HS-5 (cell line): Measurements from ENCODE around the gene LRRN4.
"Not testable (repeated sequence)": the region's sequence is repeated elsewhere in the genome, so short reads cannot be mapped to it uniquely, and the experiment has no call there.

Source experiments
- DNase-seq: peaks from one replicate; pipeline ENCODE4 v3.0.0-alpha.2; 2012; ENCODE audit warnings: low read depth

LRRN4 gene

DNA sequence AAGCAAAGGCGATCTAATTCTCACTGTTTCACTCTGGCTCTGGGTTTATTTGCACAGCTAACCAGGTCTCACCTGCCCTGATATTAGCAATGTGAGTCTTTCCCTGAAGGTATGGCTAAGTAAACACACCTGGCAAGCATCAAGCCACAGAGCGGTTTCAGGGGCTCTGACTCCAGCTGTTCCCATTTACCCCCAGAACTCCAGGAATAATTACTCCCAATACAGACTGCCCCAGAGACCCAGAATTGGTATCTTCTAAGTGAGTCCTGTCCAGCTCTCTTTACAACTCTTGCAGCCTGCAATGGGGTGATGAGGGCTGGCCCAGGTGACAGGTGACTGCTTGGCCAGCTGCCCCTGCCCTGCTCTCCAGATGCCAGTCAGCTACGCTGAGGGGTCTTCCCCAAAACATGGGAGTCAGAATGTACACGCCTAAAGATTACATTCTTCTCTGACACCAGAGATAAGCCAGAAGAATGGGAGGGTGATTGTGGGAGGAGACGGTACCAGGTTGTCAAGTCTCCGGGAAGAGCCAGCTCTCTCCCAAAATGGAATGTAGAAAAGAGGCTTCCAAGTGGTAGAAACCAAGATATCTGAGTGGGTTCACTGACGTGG lies 4.9 kb upstream of the LRRN4 start:
- no peak for DNase-seq

DNA sequence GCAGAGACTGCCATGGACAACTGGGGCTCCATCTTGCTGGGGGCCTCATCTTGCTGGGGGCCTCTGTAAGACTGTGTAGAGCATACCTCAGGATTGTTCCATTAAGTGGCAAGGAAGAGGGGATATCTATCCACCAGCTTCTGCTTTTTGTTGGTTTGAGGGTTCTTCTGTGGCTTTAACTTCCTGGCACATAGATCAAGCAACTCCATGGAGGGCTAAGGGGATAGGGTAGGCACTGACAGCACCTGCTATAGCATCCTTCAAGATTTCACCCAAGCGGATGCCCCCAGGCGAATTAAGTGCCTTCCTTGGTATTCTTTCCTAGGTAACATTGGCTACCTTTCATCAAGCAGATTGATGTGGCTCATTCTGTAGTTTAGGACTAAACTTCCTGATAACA lies 3.8 kb upstream of the LRRN4 start:
- DNase-seq, result no peak

DNA sequence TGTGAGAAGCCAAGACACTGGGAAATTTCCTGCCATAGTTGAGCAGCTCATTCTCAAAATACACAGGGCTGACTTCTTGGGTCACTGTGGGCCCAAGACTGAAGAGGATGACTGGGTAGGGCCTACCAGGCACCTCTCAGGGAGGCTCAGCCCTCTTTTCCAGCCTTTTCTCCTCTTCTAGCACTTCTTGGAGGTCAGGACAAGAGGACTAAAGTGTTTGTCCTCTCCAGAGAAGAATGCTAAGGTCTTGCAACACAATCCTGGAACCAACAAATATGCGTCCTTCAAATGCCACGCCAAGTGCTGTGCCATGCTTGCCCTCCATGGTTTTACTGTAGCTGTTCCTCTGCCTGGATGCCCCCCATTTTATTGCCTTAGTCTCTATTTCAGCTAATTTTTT lies 3.3 kb upstream of the LRRN4 start:
- no peak for DNase-seq

DNA sequence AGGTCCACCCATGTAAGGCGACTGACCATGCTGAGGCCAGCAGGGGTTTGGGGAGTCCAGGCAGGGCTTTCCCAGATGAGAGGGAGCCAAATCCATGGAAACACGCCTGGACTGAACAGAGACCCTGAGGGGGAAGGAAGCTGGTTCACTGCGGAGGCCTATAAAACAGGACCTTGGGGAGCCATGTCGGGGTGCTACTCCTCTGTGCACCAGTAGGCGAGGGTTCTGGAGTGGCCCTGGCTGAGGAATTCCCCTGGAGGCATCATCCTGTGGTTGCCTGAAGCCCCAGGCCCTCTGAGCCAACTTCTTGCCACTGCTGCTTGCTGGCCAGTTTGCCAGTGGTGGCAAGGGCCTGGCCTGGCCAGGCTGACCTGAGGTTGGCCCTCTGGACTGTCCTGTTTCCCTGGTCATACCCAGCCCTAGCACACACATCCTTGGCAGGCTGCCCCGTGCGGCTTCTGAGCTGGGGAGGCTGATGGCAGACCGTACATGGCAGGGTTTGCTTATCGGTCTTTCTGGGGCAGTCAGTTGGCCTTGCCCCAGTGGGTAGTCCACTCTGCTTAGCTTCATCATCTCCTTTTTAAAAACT lies 2.2 kb upstream of the LRRN4 start:
- DNase-seq, result no peak

DNA sequence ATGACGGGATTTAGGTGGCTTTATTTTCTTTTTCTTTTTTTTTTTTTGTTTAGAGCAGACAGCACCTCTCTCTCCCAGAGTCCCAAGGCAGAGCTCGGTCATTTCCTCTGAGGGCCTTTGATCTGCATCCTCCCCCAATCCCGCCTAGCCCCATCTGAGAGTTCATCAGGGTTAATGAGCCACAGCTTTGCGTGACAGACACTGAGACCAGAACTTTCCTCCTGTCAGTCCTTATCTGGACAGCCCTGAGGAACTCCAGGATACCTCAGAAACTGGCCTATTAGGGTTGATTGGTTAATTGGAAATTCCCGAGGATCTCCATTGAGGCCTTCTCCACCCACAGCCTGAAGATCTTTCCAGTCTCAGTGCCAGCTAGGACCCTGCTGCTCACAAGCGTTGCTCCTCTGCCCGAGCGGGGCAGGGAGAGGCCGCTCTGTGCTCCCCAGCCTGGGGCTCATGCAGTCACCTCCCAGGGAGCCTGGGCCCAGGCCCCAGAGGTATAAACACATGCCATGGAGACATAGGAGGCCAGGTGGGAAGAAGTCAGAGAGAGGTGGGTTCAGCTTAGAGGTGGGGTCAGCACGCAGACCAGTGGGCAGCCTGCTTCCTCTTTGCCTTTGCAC lies 1.4 kb upstream of the LRRN4 start:
- DNase-seq, result no peak

DNA sequence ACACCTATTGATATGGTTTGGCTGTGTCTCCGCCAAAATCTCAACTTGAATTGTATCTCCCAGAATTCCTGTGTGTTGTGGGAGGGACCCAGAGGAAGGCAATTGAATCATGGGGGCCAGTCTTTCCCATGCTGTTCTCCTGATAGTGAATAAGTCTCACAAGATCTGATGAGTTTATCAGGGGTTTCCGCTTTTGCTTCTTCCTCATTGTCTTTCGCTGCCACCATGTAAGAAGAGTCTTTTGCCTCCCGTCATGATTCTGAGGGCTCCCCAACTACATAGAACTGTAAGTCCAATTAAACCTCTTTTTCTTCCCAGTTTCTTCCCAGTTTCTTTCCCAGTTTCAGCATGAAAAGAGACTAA lies 810 bp upstream of the LRRN4 start:
- DNase-seq, result not testable (repeated sequence)

DNA sequence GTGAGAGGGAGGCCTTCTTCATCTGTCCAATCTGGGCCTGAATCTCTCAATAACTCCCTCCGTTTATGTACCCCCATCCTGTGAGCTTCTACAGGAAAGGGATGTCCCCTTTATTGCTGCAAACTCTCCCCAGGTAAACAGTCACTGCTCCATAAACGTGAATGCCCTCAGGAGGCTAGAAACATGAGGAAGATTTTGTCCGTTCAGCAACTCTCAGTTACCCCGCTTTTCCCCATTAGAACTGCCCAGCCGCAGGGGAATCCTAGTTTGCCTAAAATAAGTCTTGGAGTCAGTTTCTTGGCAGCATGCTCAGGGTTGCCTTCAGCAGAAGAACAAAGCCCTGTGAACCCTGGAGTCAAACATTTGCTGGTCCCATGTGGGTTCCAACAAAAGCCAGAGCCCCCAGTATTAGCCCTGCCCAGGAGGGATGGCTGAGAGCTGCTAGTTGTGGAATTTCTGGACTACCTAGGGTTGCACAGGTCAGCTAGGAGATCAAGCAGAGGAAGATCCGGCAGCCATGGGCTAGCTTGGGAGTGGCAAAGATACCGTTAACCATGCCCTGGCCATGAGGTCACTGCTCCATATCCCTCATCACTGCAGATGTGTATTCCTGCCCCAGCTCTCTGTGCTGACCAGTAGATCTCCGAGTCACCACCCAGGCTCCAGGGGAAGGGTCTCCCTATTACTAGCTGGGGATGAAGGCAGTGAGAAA lies 640 bp downstream of the LRRN4 start:
- peak; percentile 2 for DNase-seq

DNA sequence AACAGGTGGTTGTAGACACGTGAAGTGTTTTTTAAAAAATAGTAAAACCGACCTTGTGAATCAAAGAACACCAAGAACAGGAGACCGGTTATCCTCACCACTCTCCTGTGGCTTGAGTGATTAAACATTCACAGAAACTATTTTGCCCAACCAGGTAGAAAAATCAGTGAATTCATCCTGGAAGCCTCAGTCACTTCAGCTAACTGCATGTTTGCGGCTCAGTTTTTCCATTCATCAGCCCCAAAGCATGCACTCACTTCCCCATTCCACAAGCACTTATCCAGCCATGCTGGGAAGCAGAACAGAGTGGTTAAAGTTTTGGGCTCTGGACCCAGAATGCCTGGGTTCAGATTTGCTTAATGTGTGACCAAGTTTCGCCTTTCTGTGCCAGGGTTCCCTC lies 2.4 kb downstream of the LRRN4 start:
- peak; percentile 13 for DNase-seq

DNA sequence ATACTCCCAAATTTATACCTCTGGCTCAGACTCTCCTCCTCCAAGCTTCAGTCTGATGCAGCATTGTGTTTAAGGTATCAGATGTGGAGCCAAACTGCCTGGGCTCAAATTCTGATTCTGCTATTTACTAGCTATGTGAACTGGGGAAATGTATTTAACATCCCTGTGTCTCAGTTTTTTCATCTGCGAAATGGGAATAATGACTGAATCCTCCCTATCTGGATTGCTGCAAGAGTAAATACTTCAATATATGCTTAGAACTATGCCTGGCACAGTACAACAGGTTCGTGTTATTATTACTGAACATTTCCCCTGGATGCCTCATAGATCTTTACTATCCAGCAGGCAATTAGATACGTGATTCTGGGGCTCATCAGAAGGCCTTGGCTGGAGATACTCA lies 5.5 kb downstream of the LRRN4 start:
- DNase-seq, result no peak

DNA sequence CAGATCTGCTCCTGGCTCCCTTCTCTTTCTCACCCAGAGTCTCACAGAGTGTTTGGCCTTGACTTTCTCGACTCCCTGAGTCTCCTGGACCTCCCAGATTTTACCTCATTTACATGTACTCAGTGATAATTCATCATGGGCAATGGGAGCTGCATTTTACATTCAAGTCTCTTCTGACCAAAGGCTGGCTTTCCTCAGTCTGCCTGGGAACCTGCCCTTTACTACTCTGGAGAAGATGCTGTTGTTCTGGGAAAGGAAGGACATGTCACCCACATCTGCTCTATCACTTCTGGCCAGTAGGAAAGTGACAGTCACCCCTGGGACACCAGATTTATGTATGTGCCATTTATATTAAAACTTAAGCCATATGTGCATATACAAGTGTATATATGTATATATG lies 7.4 kb downstream of the LRRN4 start:
- DNase-seq, result no peak

DNA sequence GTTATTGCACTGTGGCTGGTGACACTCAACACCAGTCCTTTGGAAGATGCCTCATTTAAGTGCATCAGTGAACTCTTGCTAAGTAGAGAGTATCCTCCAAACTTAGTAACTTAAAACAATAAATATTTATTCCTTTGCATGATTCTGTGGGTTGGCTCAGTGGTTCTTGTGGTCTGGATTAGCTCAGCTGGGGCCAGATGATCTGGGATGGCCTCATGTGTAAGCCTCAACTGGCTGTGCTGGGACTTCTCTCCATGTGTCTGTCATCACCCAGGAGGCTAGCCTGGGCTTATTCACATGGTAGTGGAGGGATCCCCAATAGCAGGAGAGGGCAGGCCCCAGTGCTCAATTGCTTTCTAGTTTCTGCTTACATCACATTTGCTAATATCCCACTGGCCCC lies 8.3 kb downstream of the LRRN4 start:
- DNase-seq, result no peak

DNA sequence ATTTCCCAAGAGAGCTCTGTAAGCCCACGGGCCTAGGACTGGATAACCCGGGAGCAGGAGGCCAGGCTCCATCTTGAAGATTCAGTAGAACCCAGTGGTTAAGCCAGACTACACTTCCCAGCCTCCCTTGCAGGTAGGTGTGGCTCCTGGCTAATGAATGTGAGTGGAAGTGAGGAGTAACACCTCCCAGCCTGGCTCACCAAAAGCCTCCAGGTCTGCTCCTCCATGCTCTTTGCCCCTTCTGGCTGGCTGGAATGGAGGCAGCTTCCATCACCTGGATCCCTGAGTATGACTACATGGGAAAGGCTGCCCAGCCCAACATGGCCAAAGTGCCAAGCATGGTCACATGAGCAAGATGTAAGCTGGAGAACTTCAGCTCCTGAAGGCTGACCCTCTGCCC lies 9.7 kb downstream of the LRRN4 start:
- no peak for DNase-seq

DNA sequence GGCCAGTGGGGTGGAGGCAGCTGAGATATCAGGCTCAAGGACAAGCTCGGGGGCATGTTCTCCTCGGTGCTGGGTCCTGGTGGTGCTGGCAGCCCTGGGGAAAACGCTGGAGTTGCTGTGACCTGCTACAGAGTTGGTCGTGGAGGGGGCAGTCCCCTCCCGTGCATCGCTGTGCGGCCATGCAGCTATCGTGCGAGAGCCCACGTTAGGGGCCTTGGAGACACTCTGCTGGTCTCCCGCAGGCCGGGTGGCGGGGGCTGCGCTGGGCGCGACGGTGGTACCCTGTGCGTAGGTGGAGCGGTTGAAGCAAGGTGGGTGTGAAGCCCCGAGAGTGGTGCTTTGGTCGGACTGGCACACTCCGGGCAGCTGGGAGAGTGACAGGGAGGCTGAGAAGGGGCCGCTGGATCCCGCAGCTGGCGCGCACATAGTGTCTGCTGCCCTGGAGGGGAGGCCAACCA lies 12.0 kb downstream of the LRRN4 start:
- no peak for DNase-seq

DNA sequence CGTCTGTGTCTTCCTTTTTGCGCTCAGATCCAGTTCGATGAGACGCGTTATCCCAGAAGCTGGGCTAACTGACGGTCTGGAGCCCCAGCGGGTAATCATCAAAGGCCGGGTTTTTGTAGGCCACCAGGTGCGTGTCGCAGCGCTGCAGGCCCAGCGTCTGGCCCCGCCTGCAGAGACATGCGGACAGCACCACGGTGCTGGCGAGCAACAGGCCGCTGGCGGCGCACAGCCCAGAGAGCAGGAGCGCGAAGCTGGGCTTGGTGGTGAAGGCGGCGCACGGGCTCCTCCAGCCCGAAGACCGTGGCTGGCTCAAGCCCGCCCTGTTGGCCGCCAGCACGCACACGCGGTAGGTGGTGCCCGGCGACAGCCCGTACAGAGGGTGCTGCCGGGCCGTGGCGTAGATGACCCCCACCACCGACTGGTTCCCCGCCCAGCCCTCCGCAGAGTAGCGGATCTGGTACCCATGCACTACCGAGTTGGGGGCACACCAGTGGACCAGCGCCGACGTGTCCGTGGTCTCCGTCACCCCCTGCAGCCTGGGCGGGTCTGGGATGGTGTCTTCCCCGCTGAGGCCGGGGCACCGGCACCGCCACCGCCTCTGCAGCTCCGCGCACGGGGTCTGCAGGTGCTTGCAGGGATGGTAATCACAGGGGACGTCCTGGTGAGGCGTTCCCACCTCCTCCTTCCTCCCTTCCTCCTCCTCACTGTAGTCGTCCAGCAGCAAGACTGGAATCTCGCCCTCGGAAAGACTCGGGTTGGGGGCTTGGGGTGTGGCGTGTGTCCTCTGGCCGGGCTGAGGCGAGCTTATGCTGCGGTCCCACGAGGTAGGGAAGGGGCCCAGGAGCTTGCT lies 12.7 kb downstream of the LRRN4 start:
- no peak for DNase-seq

DNA sequence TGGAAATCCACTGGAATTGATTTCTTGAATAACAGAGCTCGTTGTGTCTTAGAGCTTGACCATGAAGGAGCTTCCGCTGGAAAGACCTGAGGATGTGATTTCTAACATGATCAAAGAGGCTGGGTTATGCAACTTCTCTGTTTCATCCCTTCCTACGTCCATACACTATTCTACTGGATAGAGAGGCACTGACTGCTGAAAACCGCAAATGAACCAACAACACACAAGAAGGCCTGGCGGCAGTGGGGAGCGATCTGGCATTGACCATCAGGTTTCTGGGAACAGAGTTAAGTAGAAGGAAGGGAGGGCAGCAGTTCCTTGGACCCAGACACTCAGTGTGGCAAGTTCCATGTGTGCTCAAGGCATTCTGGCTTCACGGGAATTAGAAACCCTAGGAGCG lies 13.3 kb downstream of the LRRN4 start:
- DNase-seq, result no peak

DNA sequence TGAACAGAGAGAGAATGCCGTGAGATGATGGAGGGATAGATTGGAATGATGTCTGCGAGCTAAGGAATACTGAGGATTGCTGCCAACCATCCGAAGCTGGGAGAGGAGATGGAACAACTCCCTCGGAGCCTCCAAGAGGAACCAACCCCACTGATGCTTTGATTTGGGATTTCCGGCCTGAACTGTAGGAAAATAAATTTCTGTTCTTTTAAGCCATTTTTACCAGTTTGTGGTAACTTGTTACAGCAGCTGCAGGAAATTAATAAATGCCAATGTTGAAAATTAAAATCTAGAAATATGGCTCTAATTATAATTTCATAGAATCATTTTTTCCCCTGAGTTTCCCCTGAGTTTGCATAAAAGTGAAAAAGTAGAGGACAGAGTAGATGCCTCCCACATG lies 14.1 kb downstream of the LRRN4 start:
- DNase-seq, result no peak

DNA sequence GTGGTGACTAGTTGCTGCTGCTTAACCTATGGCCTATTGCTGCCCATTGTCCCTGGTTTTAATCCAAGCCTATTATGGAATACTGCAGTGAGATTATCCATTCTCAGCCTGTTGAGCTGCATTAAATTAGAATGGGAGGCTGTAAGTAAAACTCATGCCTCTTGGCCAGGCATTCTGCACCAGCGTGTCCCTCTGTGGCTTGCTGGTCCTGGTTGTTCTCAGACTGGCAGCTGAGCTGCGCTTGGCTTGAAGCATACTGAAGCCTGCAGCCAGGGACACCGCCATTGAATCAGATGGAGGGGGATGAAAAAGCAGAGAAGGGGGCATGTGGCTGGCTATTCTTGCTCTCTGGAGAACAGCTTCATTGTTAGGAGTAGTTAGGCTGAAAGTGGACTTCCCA lies 15.6 kb downstream of the LRRN4 start:
- DNase-seq, result no peak

DNA sequence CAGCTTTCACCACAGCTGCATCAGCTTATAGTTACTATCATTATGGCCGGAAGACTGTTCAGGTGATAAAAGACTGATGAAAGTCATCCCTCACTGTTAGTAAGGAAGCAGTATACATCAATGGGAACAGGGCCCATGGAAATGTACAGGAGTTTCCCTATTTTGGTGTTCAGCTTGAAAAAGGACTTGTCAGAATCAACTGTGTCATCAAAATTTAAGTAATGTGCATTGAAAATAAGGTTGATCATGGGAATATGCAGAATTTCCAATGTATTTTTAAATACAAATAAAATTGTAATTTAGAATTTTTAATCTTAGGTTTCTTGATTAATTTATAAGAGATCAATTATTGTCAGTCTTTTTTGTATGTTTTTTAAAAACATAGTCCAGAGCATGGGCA lies 16.8 kb downstream of the LRRN4 start:
- DNase-seq, result no peak

DNA sequence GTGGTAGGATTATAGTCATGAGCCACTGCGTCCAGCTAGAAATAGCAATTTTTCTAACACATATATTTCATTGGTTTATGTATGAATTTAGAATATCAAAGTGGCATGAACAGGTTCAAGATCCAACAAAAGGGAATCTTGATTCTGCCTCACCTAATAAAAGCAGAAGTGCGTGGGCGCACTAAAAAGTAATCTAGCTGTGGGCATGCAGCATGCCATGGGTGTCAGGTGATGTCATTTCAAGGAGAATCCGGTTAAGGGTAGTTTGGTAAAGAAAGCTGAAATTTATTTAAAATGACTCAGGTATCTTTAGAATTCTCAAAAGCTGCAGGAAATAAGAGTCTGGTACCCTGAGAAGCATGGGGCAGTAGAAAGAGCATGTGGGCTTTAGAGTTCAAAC lies 17.6 kb downstream of the LRRN4 start:
- no peak for DNase-seq

DNA sequence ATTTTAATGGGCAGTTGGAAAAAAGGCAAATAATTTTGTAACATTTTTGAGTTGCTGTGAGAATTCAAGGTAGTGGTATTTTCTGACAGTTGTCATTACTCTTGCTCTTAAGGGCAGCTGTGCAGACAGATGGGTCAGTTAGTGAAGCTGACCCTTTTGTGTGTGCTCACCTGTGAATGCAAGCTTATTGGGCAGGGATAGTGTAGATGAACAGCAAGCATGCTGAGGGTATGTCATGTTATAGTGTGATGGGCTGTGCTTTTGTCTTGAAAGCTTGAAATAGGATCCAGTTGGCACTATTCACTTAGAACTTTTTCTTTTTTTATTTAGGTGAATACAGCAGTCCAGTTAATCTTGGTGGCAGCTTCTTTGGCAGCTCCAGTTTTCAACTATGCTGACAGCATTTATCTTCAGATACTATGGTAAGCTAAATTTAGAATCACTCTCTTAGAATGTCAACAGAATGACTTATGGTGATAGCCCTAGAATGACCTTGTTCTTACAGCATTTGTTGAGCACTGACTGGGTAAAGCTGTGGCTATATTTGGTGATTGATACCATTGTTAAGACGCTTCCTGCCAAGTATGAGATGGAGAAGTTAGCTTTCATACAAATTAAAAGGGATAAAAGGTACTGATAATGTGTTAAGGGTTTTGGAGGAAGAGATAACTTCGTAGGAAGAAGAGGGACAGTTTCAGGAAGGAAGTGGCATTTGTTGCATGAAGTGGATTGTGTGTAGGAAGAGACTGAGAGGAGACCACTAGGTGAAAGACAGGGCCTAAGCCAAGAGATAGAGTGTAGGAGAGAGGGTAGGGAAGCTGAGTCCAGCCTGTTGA lies 19.5 kb downstream of the LRRN4 start:
- DNase-seq, result no peak

DNA sequence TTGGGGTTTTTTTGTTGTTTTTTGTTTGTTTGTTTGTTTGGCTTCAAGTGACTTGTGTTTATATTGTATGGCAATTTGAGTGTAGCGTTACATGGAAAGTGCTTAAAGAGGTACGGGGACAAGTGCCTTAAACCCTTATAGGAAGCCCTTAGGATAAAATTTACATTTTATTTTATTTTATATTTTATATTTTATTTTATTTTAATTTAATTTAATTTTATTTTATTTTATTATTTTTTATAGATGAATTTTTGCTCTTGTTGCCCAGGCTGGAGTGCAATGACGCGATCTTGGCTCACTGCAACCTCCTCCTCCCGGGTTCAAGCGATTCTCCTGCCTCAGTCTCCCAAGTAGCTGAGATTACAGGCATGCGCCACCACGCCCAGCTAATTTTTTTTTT lies 21.0 kb downstream of the LRRN4 start:
- not testable (repeated sequence) for DNase-seq
